Activated T-helper 17 cell treated with anti-CD3 and anti-CD28 coated beads, Interleukin-2, amount 50 U/mL, for 72 hours (primary cell): Measurements from ENCODE around the gene RHOBTB1. TPM values are rescaled to one million over a fixed set of nuclear protein-coding genes. Genes with fewer than 3 reads are reported as not detected.
"Not testable (repeated sequence)": the region's sequence is repeated elsewhere in the genome, so short reads cannot be mapped to it uniquely, and the experiment has no call there.

Source experiments
- ATAC-seq: fragments of 150-1000 bp; cut with Tn5 transposase; replicated peaks from 2 replicates; pipeline ENCODE4 v1.10.0; 2021; ENCODE audit warnings: mild to moderate bottlenecking, moderate library complexity
- H3K27ac Mint-ChIP-seq: one replicate; pipeline ENCODE4 v1.8.0; 2022; ENCODE audit warnings: mixed read lengths
- H3K27me3 Mint-ChIP-seq: one replicate; pipeline ENCODE4 v1.8.0; 2022; ENCODE audit warnings: mixed read lengths
- H3K36me3 Mint-ChIP-seq: one replicate; pipeline ENCODE4 v1.8.0; 2022; ENCODE audit warnings: low read depth, mild to moderate bottlenecking, mixed read lengths
- H3K4me1 Mint-ChIP-seq: one replicate; pipeline ENCODE4 v1.8.0; 2022; ENCODE audit warnings: mixed read lengths
- H3K4me3 Mint-ChIP-seq: one replicate; pipeline ENCODE4 v1.8.0; 2022; ENCODE audit warnings: mild to moderate bottlenecking, mixed read lengths
- H3K9me3 Mint-ChIP-seq: one replicate; pipeline ENCODE4 v1.8.0; 2022; ENCODE audit warnings: mixed read lengths
- total RNA-seq, 2 donors: library from RNA; stranded (reverse); gene quantifications; one replicate each; pipeline ENCODE4 v1.2.3, GENCODE V29; 2022

RHOBTB1 gene
- total RNA-seq, 2 donors from 2014 or later = 0.56 TPM; not detected in 1

DNA sequence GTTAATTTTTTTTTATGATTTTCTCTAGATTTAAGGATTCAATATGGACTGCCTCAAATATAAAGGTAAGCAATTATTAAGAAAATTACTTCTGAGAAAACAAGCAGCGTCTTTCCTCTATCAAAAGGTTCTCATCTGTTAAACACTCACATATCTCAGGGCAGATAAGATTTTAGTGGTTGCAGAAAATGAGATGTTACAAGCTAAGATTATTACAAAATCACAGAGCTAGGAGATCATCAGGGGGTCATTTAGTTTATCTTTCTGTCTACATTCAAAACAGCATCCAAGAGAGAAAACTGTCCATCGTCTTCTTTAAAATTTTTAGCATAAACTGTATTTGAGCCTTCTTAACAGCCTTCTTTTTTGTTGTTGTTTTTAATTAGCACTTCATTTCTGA is 29.1 kb upstream of the RHOBTB1 start:
- Mint-ChIP-seq H3K27ac (no peak overlapping the region), H3K4me1 (peaks cover 5% of the 10 kb centered on the region), H3K4me3 (no peak overlapping the region), H3K27me3 (peaks cover 23% of the 10 kb centered on the region), H3K36me3 (no peaks in the 10 kb centered on the region), H3K9me3 (no peaks in the 10 kb centered on the region)
- no peak for ATAC-seq

- H3K4me3 Mint-ChIP-seq, ATAC-seq, H3K36me3 Mint-ChIP-seq, H3K27ac Mint-ChIP-seq, H3K4me1 Mint-ChIP-seq, H3K9me3 Mint-ChIP-seq: not testable (repeated sequence)
- H3K27me3 Mint-ChIP-seq = peaks cover 26% of the 10 kb centered on the region
Measured at GRCh38 chr10:60972181-60972580, 28.2 kb upstream of the RHOBTB1 start.

- no peak for ATAC-seq
- peaks cover 9% of the 10 kb centered on the region for H3K4me1 Mint-ChIP-seq
- H3K9me3 Mint-ChIP-seq = no peaks in the 10 kb centered on the region
Measured at GRCh38 chr10:60970526-60970925, 26.5 kb upstream of the RHOBTB1 start.

DNA sequence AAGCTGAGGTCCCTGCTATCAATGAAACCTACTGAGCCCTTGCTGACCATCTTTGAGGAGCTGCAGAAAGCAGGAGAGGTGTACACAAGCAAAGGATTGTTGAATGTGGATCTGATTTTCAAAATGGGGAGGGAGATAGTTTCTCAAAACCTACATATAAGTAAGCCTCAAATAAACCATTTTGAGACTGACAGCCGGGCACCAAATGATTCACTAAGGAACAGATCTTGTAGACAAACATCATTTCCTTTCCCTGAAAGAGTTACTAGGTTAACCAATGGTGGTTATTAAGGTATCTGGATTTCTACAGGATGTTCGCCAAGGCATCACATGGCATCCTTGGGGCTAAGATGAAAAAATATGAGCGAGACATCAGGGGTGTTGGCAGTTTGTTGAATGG is 24.5 kb upstream of the RHOBTB1 start:
- Mint-ChIP-seq H3K27me3 (peaks cover 35% of the 10 kb centered on the region), H3K27ac (peak overlapping the region; percentile 55), H3K4me3 (peak overlapping the region; percentile 43), H3K9me3 (no peaks in the 10 kb centered on the region), H3K36me3 (no peaks in the 10 kb centered on the region), H3K4me1 (peaks cover 13% of the 10 kb centered on the region)
- peak; percentile 56 for ATAC-seq

More at GRCh38 chr10:60970526-60970925, 26.5 kb upstream of the RHOBTB1 start:
- H3K27ac Mint-ChIP-seq = no peak overlapping the region
- H3K4me3 Mint-ChIP-seq = no peak overlapping the region
- H3K27me3 Mint-ChIP-seq = peaks cover 28% of the 10 kb centered on the region
- no peaks in the 10 kb centered on the region for H3K36me3 Mint-ChIP-seq

DNA sequence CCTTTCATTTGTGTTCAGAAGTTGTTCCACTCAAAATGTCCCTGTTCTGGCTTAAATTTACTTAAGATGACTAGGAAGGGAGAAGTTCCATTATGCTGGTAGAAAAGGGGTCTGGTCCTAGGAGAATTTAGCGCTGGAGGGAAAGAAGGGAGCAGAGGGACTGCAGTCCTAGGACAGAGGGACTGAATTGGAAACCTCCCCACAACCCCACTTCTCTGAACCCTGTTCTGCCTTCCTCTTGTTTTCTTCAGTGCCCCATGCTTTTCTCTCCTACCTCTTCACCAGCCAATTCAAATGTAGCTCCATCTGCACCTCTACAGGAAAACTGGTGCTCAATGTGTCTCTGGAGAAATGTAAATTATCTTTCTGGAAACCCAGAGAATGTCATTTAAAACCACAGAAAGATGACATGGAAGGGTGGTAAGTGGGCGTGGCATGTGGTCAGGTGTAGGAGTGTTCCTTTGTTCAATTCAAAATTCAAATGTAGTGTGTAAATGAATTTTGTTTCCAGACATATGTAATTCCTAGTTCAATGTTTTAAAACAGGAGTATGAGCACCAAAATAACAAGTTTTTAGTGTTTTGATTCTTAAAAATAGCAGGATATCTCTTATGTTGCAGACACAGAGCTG is 24.0 kb upstream of the RHOBTB1 start:
- Mint-ChIP-seq H3K36me3 (no peaks in the 10 kb centered on the region), H3K27me3 (peaks cover 32% of the 10 kb centered on the region), H3K4me1 (peaks cover 13% of the 10 kb centered on the region), H3K27ac (peak overlapping the region; percentile 55), H3K9me3 (no peaks in the 10 kb centered on the region), H3K4me3 (peak overlapping the region; percentile 43)
- ATAC-seq = peak; percentile 59

- Mint-ChIP-seq H3K27ac (no peak overlapping the region), H3K9me3 (no peaks in the 10 kb centered on the region), H3K36me3 (no peaks in the 10 kb centered on the region), H3K4me1 (peaks cover 13% of the 10 kb centered on the region), H3K27me3 (peaks cover 29% of the 10 kb centered on the region), H3K4me3 (no peak overlapping the region)
- ATAC-seq = no peak
Measured at GRCh38 chr10:60967260-60967659, 23.3 kb upstream of the RHOBTB1 start.

DNA sequence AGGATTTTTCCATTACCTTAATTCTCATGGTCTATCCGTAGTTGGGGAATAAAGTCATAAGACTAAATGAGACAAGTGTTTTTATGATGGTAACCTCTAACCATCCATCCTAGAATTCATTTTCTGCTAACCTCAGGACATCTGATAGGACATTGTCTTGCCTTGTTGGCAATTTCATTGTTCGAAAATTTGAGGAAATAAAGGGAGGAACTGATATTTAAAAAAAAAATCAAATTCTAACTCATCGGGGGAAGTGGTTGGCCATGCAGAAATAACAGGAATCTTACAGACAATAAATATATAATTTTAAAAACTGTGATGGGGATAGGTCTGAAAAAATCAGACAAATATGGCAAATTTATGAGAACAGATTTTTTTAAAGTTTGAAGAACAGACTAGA is 21.7 kb upstream of the RHOBTB1 start:
- Mint-ChIP-seq H3K36me3 (no peaks in the 10 kb centered on the region), H3K27ac (no peak overlapping the region), H3K27me3 (peaks cover 29% of the 10 kb centered on the region), H3K4me3 (no peak overlapping the region), H3K4me1 (peaks cover 13% of the 10 kb centered on the region), H3K9me3 (no peaks in the 10 kb centered on the region)
- no peak for ATAC-seq

DNA sequence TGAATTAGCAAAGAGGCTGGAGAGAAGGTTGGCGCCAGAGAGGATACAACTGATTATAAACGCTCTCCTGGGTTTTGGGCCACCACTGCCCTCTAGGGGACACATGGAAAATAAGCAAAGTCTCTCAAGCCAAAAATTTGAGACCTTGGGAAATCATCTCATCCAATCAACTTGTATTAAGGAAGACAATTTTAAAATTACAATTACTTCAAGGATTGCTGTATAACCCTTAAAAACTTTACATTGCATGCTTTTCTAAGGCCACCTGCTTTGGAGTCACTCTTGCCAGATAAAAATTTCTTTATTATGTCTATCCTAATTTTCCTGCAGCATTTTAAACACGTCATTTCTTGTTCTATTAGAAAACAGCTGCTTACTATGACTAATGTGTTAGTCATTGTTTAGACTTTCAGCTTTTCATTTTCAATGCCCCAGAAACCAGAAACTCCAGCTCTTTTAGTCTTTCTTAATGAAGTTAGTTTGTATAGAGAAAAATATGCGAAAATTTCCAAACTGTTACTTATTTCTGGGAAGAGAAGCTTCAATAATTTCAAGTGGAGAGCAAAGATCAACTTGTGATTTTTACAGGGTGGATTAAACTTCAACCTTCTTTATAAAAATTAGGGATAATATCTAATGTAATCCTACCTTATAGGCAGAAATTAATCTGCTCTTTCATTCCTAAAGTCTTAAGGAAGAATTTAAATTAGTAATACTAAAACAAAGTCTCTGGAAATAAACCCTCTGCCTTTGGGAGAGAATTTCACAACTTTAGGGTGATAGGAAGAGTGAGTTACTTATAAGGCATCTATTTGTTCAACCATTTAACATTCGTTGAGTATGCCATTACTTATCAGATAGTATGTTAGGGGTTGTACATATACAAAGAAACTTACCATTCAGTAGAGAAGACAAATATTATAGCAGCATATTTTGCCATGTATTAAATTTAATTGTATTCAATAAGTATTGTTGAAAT is 20.6 kb upstream of the RHOBTB1 start:
- peak; percentile 54 for ATAC-seq
- H3K36me3 Mint-ChIP-seq = no peaks in the 10 kb centered on the region
- H3K4me3 Mint-ChIP-seq = no peak overlapping the region
- H3K9me3 Mint-ChIP-seq = no peaks in the 10 kb centered on the region
- H3K27ac Mint-ChIP-seq = no peak overlapping the region
- peaks cover 30% of the 10 kb centered on the region for H3K27me3 Mint-ChIP-seq
- peaks cover 13% of the 10 kb centered on the region for H3K4me1 Mint-ChIP-seq

DNA sequence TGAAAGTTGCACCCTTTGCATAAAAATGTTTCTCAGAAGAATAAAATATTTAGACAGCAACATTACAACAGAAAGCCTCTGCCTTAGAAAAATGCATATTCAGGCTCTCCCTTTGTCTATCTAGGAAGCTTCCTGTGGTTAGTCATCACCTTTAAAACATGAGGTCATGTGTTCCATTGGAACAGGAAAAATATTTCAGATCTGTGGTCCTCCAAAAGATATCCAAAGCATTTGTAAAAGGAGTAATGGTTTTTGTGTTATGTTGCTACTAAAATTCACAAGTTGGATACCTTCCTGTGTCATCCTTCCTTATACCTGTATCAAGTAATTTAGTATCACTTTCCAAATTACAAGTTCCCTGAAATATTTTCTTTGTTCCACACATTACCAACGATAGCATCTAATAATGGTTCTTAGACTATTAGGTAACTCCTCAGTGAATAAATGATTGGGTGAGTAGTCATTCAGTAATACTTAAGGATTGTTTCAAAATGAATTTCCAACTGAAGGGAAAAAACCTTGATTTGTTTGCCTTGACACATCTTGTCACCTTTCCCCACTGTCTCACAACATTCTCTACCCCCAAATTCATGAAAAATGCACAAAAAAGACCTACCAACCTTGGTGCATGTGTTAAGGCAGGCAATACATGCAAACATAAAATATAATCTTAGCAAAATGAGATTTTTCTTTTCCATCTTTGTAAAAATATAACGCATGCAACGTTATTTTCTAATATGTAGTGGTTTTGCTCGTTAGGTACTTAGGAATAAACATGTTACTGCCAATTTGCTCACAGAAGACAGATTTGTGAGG is 19.7 kb upstream of the RHOBTB1 start:
- Mint-ChIP-seq H3K4me3 (no peak overlapping the region), H3K27ac (no peak overlapping the region), H3K4me1 (peaks cover 13% of the 10 kb centered on the region), H3K27me3 (peaks cover 27% of the 10 kb centered on the region), H3K36me3 (no peaks in the 10 kb centered on the region), H3K9me3 (no peaks in the 10 kb centered on the region)
- ATAC-seq = peak; percentile 70

GRCh38 chr10:60962946-60963345 is 19.0 kb upstream of the RHOBTB1 start:
- Mint-ChIP-seq H3K36me3 (no peaks in the 10 kb centered on the region), H3K9me3 (no peaks in the 10 kb centered on the region), H3K4me3 (no peak overlapping the region), H3K4me1 (peaks cover 6% of the 10 kb centered on the region), H3K27ac (no peak overlapping the region), H3K27me3 (peaks cover 21% of the 10 kb centered on the region)
- no peak for ATAC-seq

GRCh38 chr10:60960913-60961312 is 16.9 kb upstream of the RHOBTB1 start:
- Mint-ChIP-seq H3K9me3 (no peaks in the 10 kb centered on the region), H3K36me3 (no peaks in the 10 kb centered on the region), H3K4me1 (peaks cover 4% of the 10 kb centered on the region), H3K4me3 (no peak overlapping the region), H3K27me3 (peaks cover 26% of the 10 kb centered on the region), H3K27ac (no peak overlapping the region)
- ATAC-seq = no peak

DNA sequence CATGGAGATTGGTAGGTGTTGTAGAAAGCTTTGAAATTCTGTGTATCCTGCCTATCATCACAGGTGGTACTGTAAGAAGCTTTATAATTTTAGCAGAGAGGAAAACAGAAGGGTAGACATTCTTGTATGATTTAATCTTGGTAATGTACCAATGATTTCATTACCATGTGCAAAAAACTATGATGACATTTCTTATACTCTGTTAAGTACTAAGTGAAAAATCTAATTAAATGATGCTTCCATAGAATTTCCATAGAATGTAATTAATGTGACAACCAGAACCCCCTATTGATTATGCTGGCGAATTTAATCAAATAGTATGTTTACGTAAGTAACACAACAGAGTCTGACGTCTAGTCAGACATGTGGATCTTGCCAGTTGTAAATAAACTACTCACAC is 16.0 kb upstream of the RHOBTB1 start:
- no peak overlapping the region for H3K4me3 Mint-ChIP-seq
- H3K4me1 Mint-ChIP-seq = peaks cover 4% of the 10 kb centered on the region
- no peak for ATAC-seq
- H3K9me3 Mint-ChIP-seq = no peaks in the 10 kb centered on the region
- H3K36me3 Mint-ChIP-seq = no peaks in the 10 kb centered on the region
- no peak overlapping the region for H3K27ac Mint-ChIP-seq
- H3K27me3 Mint-ChIP-seq = peaks cover 22% of the 10 kb centered on the region

GRCh38 chr10:60958892-60959601 is 15.1 kb upstream of the RHOBTB1 start:
- peaks cover 18% of the 10 kb centered on the region for H3K27me3 Mint-ChIP-seq
- H3K27ac Mint-ChIP-seq = no peak overlapping the region
- peaks cover 3% of the 10 kb centered on the region for H3K4me1 Mint-ChIP-seq
- no peak overlapping the region for H3K4me3 Mint-ChIP-seq
- ATAC-seq = no peak
- H3K9me3 Mint-ChIP-seq = no peaks in the 10 kb centered on the region
- H3K36me3 Mint-ChIP-seq = no peaks in the 10 kb centered on the region
